ENCODE data around the gene TYMS. TPM values are rescaled to one million over a fixed set of nuclear protein-coding genes. Genes with fewer than 3 reads are reported as not detected.

The TYMS gene
- total RNA-seq, 1 experiment from 2014 or later: 149 TPM

- no peaks in the 10 kb centered on the region for H3K9me3 ChIP-seq (ENCODE audit: insufficient read depth, low read depth)
- no TSS peak for BruUV-seq (replicated peaks)
- no peaks in the 10 kb centered on the region for H3K79me2 ChIP-seq (ENCODE audit: low read depth)
- intact Hi-C loops (cut with micrococcal nuclease; ENCODE audit: unreplicated experiment): no loop called here
- peaks cover 9% of the 10 kb centered on the region; the same call in 1 of the 2 replicates for H3K36me3 ChIP-seq (ENCODE audit: low read depth)
- H3K27me3 ChIP-seq (ENCODE audit: insufficient read depth, low read depth): no peaks in the 10 kb centered on the region
- H2AFZ ChIP-seq: no peak overlapping the region
- no peaks in the 10 kb centered on the region for H3K4me1 ChIP-seq (replicated peaks; ENCODE audit: insufficient read depth)
- H4K20me1 ChIP-seq (ENCODE audit: insufficient read depth): no peaks in the 10 kb centered on the region
- H3K27ac ChIP-seq: no peak overlapping the region
- CTCF ChIA-PET: no interaction called here
- H3K4me2 ChIP-seq: no peak overlapping the region
- POLR2A ChIA-PET (ENCODE audit: unreplicated experiment): no interaction called here
- H3K4me3 ChIP-seq: no peak overlapping the region
- TF ChIP-seq CTCF (conservative IDR thresholded peaks at IDR 0.05): no peak
- TF ChIP-seq EZH2 (IDR thresholded peaks at IDR 0.05; ENCODE audit: low read depth): no peak
- no peaks in the 10 kb centered on the region for H3K9me2 ChIP-seq (ENCODE audit: insufficient read depth)
- no peaks in the 10 kb centered on the region; the same call in 1 of the 2 replicates for H3F3A ChIP-seq (ENCODE audit: insufficient read depth, low read depth)
- no peak for DNase-seq
Measured at GRCh38 chr18:688323-688722, 30.9 kb downstream of the TYMS start.

GRCh38 chr18:692824-693223, 35.4 kb downstream of the TYMS start:
- peaks cover 9% of the 10 kb centered on the region; the same call in 1 of the 2 replicates for H3K36me3 ChIP-seq (ENCODE audit: low read depth)
- no peaks in the 10 kb centered on the region for H3K9me2 ChIP-seq (ENCODE audit: insufficient read depth)
- no peak overlapping the region for H2AFZ ChIP-seq
- H3K4me2 ChIP-seq: no peak overlapping the region
- CTCF ChIA-PET: interaction anchor here (0.6 kb wide), 1 partner anchor 25 kb away, joined by 5 read pairs; no protein-coding TSS in a partner anchor
- no peak overlapping the region for H3K4me3 ChIP-seq
- H3K27ac ChIP-seq: no peak overlapping the region
- POLR2A ChIA-PET (ENCODE audit: unreplicated experiment): no interaction called here
- H3K27me3 ChIP-seq (ENCODE audit: insufficient read depth, low read depth): no peaks in the 10 kb centered on the region
- H3K9me3 ChIP-seq (ENCODE audit: insufficient read depth, low read depth): no peaks in the 10 kb centered on the region
- H3K79me2 ChIP-seq (ENCODE audit: low read depth): no peaks in the 10 kb centered on the region
- H3K4me1 ChIP-seq (replicated peaks; ENCODE audit: insufficient read depth): no peaks in the 10 kb centered on the region
- H3F3A ChIP-seq (ENCODE audit: insufficient read depth, low read depth): peaks cover 2% of the 10 kb centered on the region; the same call in 1 of the 2 replicates
- intact Hi-C loops (cut with micrococcal nuclease; ENCODE audit: unreplicated experiment): no loop called here
- DNase-seq: no peak
- H4K20me1 ChIP-seq (ENCODE audit: insufficient read depth): peaks cover 8% of the 10 kb centered on the region
- no TSS peak for BruUV-seq (replicated peaks)
- TF ChIP-seq CTCF (conservative IDR thresholded peaks at IDR 0.05) (no peak), EZH2 (IDR thresholded peaks at IDR 0.05; ENCODE audit: low read depth) (no peak)

DNA sequence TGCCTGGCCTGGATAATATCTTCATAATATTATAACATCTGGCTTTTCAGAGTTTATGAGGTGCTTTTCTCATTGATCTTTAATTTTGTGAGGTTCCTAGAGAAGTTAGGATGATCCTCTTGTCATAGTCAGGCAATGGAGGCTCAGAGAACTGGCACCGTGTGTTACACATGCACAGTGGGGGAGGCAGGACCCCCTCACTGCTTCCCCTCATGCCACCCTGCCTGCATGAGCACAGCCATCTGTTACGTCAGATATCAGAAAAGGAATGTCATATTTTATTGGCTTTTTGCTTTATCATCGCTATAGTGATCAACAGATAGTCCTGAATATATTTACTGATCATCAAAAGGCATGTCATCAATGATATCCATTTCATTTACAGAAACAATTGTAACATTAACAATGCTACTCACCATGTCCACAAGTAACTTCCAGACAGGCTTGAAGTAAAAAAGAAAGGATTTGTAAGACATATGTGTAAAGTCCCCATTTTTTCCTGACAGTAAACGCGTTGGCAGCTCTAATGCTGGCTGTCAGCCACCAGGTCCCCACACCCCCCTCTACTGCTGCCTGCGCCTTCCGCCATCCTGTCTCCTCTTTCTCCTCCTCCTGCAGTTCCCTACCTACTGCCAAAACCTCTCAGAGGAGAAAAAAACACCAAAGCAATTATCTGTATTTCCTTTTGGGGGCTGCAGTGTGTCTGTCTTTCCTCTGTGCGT, 36.2 kb downstream of the TYMS start:
- DNase-seq: no peak
- H3K27me3 ChIP-seq (ENCODE audit: insufficient read depth, low read depth): no peaks in the 10 kb centered on the region
- CTCF ChIA-PET: no interaction called here
- H2AFZ ChIP-seq: no peak overlapping the region
- TF ChIP-seq EZH2 (IDR thresholded peaks at IDR 0.05; ENCODE audit: low read depth) (no peak), CTCF (conservative IDR thresholded peaks at IDR 0.05) (no peak)
- no peak overlapping the region for H3K4me2 ChIP-seq
- no peaks in the 10 kb centered on the region for H3K9me3 ChIP-seq (ENCODE audit: insufficient read depth, low read depth)
- intact Hi-C loops (cut with micrococcal nuclease; ENCODE audit: unreplicated experiment): no loop called here
- H3K4me1 ChIP-seq (replicated peaks; ENCODE audit: insufficient read depth): no peaks in the 10 kb centered on the region
- H3F3A ChIP-seq (ENCODE audit: insufficient read depth, low read depth): peaks cover 5% of the 10 kb centered on the region; the same call in 1 of the 2 replicates
- H3K9me2 ChIP-seq (ENCODE audit: insufficient read depth): no peaks in the 10 kb centered on the region
- peaks cover 9% of the 10 kb centered on the region; the same call in 1 of the 2 replicates for H3K36me3 ChIP-seq (ENCODE audit: low read depth)
- no peak overlapping the region for H3K4me3 ChIP-seq
- no peaks in the 10 kb centered on the region for H3K79me2 ChIP-seq (ENCODE audit: low read depth)
- POLR2A ChIA-PET (ENCODE audit: unreplicated experiment): no interaction called here
- peaks cover 8% of the 10 kb centered on the region for H4K20me1 ChIP-seq (ENCODE audit: insufficient read depth)
- no peak overlapping the region for H3K27ac ChIP-seq
- no TSS peak for BruUV-seq (replicated peaks)
